Measurements from ENCODE around the gene MCM8.

Gene MCM8

DNA sequence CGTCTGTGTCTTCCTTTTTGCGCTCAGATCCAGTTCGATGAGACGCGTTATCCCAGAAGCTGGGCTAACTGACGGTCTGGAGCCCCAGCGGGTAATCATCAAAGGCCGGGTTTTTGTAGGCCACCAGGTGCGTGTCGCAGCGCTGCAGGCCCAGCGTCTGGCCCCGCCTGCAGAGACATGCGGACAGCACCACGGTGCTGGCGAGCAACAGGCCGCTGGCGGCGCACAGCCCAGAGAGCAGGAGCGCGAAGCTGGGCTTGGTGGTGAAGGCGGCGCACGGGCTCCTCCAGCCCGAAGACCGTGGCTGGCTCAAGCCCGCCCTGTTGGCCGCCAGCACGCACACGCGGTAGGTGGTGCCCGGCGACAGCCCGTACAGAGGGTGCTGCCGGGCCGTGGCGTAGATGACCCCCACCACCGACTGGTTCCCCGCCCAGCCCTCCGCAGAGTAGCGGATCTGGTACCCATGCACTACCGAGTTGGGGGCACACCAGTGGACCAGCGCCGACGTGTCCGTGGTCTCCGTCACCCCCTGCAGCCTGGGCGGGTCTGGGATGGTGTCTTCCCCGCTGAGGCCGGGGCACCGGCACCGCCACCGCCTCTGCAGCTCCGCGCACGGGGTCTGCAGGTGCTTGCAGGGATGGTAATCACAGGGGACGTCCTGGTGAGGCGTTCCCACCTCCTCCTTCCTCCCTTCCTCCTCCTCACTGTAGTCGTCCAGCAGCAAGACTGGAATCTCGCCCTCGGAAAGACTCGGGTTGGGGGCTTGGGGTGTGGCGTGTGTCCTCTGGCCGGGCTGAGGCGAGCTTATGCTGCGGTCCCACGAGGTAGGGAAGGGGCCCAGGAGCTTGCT is 90.7 kb downstream of the MCM8 start:
- in situ Hi-C loops (cut with MboI; ENCODE audit: low sequenced_read_pairs) = no loop called here

DNA sequence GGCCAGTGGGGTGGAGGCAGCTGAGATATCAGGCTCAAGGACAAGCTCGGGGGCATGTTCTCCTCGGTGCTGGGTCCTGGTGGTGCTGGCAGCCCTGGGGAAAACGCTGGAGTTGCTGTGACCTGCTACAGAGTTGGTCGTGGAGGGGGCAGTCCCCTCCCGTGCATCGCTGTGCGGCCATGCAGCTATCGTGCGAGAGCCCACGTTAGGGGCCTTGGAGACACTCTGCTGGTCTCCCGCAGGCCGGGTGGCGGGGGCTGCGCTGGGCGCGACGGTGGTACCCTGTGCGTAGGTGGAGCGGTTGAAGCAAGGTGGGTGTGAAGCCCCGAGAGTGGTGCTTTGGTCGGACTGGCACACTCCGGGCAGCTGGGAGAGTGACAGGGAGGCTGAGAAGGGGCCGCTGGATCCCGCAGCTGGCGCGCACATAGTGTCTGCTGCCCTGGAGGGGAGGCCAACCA is 91.4 kb downstream of the MCM8 start:
- in situ Hi-C loops (cut with MboI; ENCODE audit: low sequenced_read_pairs) = no loop called here

DNA sequence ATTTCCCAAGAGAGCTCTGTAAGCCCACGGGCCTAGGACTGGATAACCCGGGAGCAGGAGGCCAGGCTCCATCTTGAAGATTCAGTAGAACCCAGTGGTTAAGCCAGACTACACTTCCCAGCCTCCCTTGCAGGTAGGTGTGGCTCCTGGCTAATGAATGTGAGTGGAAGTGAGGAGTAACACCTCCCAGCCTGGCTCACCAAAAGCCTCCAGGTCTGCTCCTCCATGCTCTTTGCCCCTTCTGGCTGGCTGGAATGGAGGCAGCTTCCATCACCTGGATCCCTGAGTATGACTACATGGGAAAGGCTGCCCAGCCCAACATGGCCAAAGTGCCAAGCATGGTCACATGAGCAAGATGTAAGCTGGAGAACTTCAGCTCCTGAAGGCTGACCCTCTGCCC is 93.7 kb downstream of the MCM8 start:
- in situ Hi-C loops (cut with MboI; ENCODE audit: low sequenced_read_pairs) = no loop called here

DNA sequence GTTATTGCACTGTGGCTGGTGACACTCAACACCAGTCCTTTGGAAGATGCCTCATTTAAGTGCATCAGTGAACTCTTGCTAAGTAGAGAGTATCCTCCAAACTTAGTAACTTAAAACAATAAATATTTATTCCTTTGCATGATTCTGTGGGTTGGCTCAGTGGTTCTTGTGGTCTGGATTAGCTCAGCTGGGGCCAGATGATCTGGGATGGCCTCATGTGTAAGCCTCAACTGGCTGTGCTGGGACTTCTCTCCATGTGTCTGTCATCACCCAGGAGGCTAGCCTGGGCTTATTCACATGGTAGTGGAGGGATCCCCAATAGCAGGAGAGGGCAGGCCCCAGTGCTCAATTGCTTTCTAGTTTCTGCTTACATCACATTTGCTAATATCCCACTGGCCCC is 95.1 kb downstream of the MCM8 start:
- in situ Hi-C loops (cut with MboI; ENCODE audit: low sequenced_read_pairs) = no loop called here

DNA sequence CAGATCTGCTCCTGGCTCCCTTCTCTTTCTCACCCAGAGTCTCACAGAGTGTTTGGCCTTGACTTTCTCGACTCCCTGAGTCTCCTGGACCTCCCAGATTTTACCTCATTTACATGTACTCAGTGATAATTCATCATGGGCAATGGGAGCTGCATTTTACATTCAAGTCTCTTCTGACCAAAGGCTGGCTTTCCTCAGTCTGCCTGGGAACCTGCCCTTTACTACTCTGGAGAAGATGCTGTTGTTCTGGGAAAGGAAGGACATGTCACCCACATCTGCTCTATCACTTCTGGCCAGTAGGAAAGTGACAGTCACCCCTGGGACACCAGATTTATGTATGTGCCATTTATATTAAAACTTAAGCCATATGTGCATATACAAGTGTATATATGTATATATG is 96.0 kb downstream of the MCM8 start:
- in situ Hi-C loops (cut with MboI; ENCODE audit: low sequenced_read_pairs) = no loop called here

DNA sequence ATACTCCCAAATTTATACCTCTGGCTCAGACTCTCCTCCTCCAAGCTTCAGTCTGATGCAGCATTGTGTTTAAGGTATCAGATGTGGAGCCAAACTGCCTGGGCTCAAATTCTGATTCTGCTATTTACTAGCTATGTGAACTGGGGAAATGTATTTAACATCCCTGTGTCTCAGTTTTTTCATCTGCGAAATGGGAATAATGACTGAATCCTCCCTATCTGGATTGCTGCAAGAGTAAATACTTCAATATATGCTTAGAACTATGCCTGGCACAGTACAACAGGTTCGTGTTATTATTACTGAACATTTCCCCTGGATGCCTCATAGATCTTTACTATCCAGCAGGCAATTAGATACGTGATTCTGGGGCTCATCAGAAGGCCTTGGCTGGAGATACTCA is 97.9 kb downstream of the MCM8 start:
- in situ Hi-C loops (cut with MboI; ENCODE audit: low sequenced_read_pairs) = no loop called here
